ENCODE data around the gene CDH23.

CDH23 gene

DNA sequence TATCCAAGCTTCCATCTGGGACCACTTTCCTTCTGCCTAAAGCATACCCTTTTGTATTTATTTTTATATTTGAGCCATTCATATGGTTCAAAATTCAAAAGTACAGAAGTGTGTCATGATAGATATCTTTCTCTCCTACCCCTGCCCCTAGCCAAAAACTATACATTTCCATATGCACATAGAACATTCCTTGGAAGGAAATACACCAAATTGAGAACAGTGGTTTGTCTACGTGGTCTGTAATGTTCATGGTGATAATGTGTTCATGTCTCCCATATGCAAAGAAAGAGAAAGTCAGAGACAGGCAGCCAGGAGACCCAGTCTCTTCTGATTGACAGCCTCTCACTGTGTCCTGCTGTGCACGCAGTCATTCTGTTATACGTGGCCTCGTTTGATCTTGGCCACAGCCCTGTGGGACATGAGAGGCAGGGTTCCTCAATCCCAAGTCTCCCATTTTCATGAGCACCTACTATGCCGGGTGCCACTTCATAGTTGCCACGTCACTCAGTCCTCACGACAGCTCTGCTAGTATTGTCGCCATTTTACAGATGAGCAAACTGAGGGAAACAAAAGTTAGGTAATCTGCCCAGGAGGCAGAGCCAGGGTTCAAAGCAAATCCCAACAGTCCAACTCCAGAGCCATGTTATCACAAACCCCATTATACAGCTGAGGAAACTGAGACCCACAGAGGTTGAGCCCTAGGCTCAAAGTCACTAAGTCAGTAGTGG, 8.0 kb upstream of the CDH23 start:
- Histone ChIP-seq H3K4me1 (ENCODE audit: control insufficient read depth, insufficient read depth, low read length) (no peaks in the 10 kb centered on the region), H3K36me3 (ENCODE audit: control insufficient read depth, insufficient read depth, low read length) (no peaks in the 10 kb centered on the region), H3K27me3 (ENCODE audit: control insufficient read depth, insufficient read depth, low read length) (no peaks in the 10 kb centered on the region), H3K9ac (ENCODE audit: low read length) (no peak overlapping the region), H3K4me3 (ENCODE audit: low read length) (no peak overlapping the region), H3K27ac (ENCODE audit: low read depth, low read length) (no peak overlapping the region)

DNA sequence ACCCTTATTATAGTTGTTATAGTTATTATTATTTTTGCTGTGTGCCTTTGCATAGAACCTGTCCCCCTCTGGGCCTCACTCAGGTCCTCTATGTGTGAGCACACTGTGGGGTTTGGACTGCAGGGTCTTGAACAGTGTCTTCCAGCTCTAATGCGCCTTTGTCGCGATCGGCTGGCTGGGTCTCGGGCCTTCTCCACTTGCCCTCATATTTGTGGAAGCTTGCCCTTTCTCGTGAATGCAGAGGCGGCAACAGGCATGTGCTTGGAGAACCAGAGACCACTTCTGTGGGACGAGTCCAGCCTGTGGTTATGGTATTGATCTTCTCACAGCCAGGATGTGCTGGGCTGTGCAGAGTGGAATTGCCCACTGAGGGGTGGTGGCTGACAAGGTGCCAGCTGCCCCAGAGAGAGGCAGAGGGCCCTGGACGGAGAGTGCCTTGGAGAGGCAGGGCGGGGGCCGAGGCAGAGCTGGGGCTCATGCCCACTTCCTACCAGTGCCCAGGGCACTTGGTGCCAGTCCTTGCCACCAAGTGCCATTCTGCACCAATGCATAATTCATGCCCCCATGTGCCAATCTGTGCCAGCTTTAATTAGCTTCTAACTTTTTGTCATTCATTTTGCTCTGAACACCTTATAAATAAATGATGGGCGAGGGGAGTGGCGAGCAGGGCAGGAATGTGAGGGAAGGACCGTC, 6.8 kb upstream of the CDH23 start:
- H3K27ac ChIP-seq (ENCODE audit: low read depth, low read length): no peak overlapping the region
- no peaks in the 10 kb centered on the region for H3K27me3 ChIP-seq (ENCODE audit: control insufficient read depth, insufficient read depth, low read length)
- H3K9ac ChIP-seq (ENCODE audit: low read length): no peak overlapping the region
- no peaks in the 10 kb centered on the region for H3K36me3 ChIP-seq (ENCODE audit: control insufficient read depth, insufficient read depth, low read length)
- no peak overlapping the region for H3K4me3 ChIP-seq (ENCODE audit: low read length)
- H3K4me1 ChIP-seq (ENCODE audit: control insufficient read depth, insufficient read depth, low read length): no peaks in the 10 kb centered on the region

DNA sequence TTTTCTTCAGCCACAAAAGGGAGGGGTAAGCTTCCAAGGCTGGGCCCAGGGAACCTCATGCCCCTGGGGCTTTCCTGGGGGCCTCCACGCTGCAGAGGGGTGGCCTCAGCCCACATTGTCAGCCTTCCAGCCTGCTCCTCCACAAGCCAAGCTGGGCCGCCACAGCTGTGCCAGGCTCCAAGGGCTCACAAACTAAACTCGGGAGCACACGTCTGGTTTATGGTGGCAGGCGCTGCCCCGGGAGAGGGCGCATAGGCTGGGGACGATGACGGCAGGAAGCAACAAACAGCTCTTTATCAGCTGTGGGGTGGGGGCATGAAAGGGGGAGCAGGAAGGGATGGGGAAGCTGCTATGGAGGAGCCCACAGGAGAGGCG, 6.3 kb upstream of the CDH23 start:
- Histone ChIP-seq H3K36me3 (ENCODE audit: control insufficient read depth, insufficient read depth, low read length) (no peaks in the 10 kb centered on the region), H3K4me1 (ENCODE audit: control insufficient read depth, insufficient read depth, low read length) (no peaks in the 10 kb centered on the region), H3K27me3 (ENCODE audit: control insufficient read depth, insufficient read depth, low read length) (no peaks in the 10 kb centered on the region), H3K27ac (ENCODE audit: low read depth, low read length) (no peak overlapping the region), H3K4me3 (ENCODE audit: low read length) (no peak overlapping the region), H3K9ac (ENCODE audit: low read length) (no peak overlapping the region)

DNA sequence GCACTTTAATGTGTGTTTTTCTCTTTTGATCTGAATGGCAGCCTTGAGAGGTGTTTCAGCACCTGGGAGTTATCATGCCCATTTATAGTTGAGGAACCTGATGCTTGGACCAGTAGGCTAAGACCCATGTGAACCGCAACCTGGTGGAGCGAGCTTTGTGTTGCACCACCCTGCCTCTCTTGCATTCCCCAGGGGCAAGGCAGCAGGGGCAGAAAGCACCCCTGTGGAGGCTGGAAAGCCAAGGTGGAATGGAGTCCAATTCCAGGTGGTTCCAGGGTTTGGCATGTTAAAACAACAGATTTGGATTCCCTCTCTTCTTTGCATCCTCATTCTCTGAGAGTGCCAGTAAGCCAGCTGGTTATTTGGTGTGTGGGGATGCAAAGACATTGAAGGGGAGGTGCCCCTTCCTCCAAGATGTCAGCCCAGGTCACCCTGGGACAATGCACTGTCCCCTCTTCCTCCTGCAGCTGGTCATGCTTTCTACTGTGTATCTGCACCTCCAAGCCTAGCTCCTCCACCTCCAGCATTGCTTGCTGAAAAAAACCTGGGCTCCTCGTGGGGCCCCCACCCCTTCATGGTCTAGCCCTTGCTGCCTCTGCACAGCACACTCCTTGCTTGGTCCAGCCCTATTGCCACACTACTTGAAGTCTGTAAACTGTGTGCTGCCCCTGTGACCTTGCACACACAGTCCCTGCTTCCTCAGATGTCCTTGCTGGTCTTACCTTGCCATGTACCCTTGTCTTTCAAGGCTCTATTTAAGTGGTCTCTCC, 5.6 kb upstream of the CDH23 start:
- no peak overlapping the region for H3K9ac ChIP-seq (ENCODE audit: low read length)

DNA sequence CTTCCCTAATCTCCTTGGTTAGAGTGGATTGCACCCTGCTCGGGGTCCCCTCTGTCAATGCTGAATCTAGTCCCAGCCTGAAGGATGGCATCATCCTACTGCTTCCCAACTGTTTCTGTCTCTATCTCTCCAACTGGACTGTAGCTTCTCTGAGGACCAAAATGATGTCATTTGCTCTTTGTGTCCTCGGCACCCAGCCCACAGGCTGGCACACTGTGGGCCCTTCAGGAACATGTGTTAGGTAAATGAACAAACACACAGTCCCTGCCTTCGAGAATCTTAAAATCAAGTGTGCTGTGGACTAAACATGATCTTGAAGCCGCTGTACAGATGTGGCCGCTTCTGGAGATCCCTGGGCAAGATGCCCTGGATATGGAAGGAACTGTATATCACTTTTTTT, 5.0 kb upstream of the CDH23 start:
- Histone ChIP-seq H3K9ac (ENCODE audit: low read length) (no peak overlapping the region), H3K27ac (ENCODE audit: low read depth, low read length) (no peak overlapping the region), H3K4me1 (ENCODE audit: control insufficient read depth, insufficient read depth, low read length) (no peaks in the 10 kb centered on the region), H3K4me3 (ENCODE audit: low read length) (no peak overlapping the region), H3K27me3 (ENCODE audit: control insufficient read depth, insufficient read depth, low read length) (no peaks in the 10 kb centered on the region), H3K36me3 (ENCODE audit: control insufficient read depth, insufficient read depth, low read length) (no peaks in the 10 kb centered on the region)

More for the DNA sequence above, 5.6 kb upstream of the CDH23 start:
- Histone ChIP-seq H3K27ac (ENCODE audit: low read depth, low read length) (no peak overlapping the region), H3K27me3 (ENCODE audit: control insufficient read depth, insufficient read depth, low read length) (no peaks in the 10 kb centered on the region), H3K36me3 (ENCODE audit: control insufficient read depth, insufficient read depth, low read length) (no peaks in the 10 kb centered on the region), H3K4me1 (ENCODE audit: control insufficient read depth, insufficient read depth, low read length) (no peaks in the 10 kb centered on the region), H3K4me3 (ENCODE audit: low read length) (no peak overlapping the region)

DNA sequence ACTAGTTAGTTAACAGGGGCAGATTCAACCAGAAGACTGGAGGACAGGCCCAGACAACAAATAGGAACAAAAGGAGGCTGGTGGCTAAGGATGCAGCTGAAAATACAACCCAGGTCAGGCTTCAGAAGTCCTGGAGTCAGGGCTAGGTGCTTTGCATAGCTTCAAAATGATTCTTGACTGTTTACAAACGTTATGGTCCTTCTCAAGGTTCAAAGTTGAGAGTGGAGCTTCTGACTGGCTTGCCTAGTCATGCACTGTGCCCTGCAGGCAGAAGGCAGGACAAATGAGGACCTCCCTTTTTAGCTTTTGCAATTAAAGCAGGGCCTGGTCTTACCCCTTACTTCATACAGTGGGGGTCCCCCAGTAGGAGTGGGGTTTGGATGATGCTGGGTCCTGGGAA, 4.4 kb upstream of the CDH23 start:
- Histone ChIP-seq H3K4me3 (ENCODE audit: low read length) (no peak overlapping the region), H3K27me3 (ENCODE audit: control insufficient read depth, insufficient read depth, low read length) (no peaks in the 10 kb centered on the region), H3K4me1 (ENCODE audit: control insufficient read depth, insufficient read depth, low read length) (no peaks in the 10 kb centered on the region), H3K9ac (ENCODE audit: low read length) (no peak overlapping the region), H3K36me3 (ENCODE audit: control insufficient read depth, insufficient read depth, low read length) (no peaks in the 10 kb centered on the region), H3K27ac (ENCODE audit: low read depth, low read length) (no peak overlapping the region)

DNA sequence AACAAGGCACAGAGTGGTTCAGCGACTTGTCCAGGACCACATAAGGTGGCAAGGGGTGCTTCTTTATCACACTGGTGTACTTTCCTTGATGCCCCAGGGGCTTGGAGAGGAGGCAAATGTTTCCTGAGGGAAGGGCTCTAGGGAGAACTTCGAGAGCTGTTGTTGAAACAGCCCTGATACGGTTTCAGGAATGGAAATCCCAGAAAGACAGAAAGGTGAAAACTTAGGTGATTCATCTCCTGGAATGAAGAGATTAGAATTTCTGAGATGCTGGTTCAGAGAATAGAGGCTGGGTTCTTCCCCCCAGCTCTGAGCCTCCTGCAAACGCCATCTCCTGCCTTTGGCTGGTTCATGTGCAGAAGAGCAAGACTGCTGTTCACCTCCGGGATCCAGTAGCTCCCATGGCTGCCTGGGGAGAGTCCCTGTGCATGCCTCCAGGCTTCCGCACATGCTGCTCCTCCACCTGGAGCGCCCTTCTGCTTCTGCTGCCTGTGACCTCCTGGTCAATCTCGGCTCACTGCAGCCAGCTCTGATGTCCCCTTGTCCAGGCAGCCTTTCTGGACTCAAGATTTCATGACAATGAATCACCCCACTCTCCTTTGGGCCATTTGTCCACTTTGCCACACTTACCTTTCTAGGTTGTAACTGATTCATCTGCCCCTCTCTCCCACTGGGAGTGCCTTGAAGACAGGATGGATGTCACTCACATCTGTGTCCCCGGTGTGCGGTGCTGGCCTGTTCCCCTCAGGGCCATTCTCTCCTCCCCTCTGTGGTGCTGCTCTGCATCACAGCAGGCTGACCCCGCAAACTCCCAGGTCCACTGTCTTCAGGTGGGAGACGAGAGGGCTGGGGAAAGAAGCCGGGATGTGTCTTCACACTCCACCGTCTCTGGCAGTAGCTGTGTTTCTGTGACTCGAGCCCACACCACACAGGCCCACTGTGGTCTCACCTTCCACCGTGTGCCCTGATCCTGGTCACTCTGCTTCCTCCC, 3.6 kb upstream of the CDH23 start:
- H3K9ac ChIP-seq (ENCODE audit: low read length): no peak overlapping the region
- no peaks in the 10 kb centered on the region for H3K36me3 ChIP-seq (ENCODE audit: control insufficient read depth, insufficient read depth, low read length)
- H3K27me3 ChIP-seq (ENCODE audit: control insufficient read depth, insufficient read depth, low read length): peaks cover 5% of the 10 kb centered on the region
- peaks cover 3% of the 10 kb centered on the region for H3K4me1 ChIP-seq (ENCODE audit: control insufficient read depth, insufficient read depth, low read length)
- no peak overlapping the region for H3K4me3 ChIP-seq (ENCODE audit: low read length)
- H3K27ac ChIP-seq (ENCODE audit: low read depth, low read length): no peak overlapping the region

DNA sequence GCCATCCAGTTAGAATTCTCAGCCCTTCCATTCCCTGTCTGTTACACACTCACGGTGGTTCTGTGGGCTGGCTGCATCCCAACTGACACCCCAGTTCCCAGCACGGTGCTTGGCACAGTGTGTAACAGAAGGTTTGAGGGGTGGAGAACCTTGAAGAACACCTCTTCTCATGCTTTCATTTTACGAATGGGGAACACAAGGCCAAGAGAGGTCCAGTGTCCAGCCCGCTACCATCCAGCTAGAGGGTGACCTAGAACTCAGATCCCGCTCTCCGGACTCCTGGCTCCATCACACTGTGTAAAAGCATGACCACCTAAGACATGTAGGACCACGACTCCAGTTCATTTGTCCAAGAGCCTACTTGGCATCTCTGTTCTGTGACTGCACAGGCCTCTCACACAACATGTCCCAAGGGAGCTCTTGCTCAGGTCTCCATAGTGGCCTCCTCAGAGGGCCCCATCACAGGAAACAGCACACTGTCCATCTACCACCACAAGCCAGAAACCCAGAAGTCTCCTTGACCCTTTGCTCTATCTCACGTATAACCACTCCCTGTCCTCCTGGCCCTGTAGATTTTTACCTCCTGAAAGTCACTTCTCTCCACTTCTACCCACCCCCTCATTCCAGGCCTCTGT, 2.8 kb upstream of the CDH23 start:
- Histone ChIP-seq H3K36me3 (ENCODE audit: control insufficient read depth, insufficient read depth, low read length) (no peaks in the 10 kb centered on the region), H3K9ac (ENCODE audit: low read length) (no peak overlapping the region), H3K27me3 (ENCODE audit: control insufficient read depth, insufficient read depth, low read length) (peaks cover 13% of the 10 kb centered on the region), H3K4me1 (ENCODE audit: control insufficient read depth, insufficient read depth, low read length) (peaks cover 3% of the 10 kb centered on the region), H3K27ac (ENCODE audit: low read depth, low read length) (no peak overlapping the region), H3K4me3 (ENCODE audit: low read length) (no peak overlapping the region)

DNA sequence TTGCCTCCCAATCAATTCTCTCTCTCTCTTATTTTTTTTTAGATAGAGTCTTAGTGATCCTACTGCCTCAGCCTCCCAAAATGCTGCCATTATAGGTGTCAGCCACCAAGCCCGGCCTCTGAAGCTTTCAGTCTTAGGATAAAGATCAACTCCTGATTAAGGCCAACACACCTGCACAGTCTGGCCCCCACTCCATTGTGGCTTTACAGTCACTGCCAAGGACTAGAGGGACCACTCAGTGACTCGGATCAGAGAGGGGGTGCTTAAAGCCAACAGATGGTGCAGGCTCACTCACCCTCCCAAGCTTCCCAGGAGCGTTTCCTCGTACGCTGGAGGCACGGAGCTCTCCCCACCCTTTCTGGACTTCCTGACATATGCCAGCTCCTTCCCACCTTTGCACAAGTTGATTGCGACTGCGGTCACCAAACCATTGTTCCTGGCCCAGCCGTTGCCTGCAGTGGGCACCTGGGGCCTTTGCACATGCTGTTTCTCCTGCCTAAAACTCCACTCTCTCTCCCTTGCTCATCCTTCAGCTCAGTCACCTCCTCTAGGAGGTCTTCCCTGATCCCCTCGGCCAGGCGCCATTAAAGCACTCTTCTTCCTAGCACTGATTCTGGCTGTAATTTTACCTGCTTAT, 1.7 kb upstream of the CDH23 start:
- no peaks in the 10 kb centered on the region for H3K36me3 ChIP-seq (ENCODE audit: control insufficient read depth, insufficient read depth, low read length)
- H3K4me1 ChIP-seq (ENCODE audit: control insufficient read depth, insufficient read depth, low read length): peaks cover 3% of the 10 kb centered on the region
- H3K27me3 ChIP-seq (ENCODE audit: control insufficient read depth, insufficient read depth, low read length): peaks cover 22% of the 10 kb centered on the region
- no peak overlapping the region for H3K27ac ChIP-seq (ENCODE audit: low read depth, low read length)
- H3K9ac ChIP-seq (ENCODE audit: low read length): no peak overlapping the region
- no peak overlapping the region for H3K4me3 ChIP-seq (ENCODE audit: low read length)

DNA sequence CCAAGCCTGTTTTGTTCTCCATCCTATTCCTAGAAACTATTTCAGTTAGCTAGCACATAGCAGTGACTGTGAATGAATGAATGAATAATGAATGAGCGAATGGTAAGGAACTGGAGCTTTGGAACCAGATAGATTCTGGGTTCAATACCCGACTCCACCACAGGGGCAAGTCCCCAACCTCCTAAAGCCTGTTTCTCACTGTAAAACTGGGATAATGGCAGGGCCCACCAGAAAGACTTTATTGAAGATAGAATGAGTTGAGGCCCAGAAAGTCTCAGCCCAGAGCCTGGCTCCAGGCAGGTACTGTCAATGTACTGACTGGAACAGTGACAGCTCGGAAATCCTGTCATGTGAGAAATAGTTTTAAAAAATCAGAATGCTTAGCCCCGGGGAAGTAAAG, 1.1 kb upstream of the CDH23 start:
- no peak overlapping the region for H3K27ac ChIP-seq (ENCODE audit: low read depth, low read length)
- no peak overlapping the region for H3K4me3 ChIP-seq (ENCODE audit: low read length)
- H3K27me3 ChIP-seq (ENCODE audit: control insufficient read depth, insufficient read depth, low read length): peaks cover 22% of the 10 kb centered on the region
- no peak overlapping the region for H3K9ac ChIP-seq (ENCODE audit: low read length)
- peaks cover 3% of the 10 kb centered on the region for H3K4me1 ChIP-seq (ENCODE audit: control insufficient read depth, insufficient read depth, low read length)
- H3K36me3 ChIP-seq (ENCODE audit: control insufficient read depth, insufficient read depth, low read length): no peaks in the 10 kb centered on the region

DNA sequence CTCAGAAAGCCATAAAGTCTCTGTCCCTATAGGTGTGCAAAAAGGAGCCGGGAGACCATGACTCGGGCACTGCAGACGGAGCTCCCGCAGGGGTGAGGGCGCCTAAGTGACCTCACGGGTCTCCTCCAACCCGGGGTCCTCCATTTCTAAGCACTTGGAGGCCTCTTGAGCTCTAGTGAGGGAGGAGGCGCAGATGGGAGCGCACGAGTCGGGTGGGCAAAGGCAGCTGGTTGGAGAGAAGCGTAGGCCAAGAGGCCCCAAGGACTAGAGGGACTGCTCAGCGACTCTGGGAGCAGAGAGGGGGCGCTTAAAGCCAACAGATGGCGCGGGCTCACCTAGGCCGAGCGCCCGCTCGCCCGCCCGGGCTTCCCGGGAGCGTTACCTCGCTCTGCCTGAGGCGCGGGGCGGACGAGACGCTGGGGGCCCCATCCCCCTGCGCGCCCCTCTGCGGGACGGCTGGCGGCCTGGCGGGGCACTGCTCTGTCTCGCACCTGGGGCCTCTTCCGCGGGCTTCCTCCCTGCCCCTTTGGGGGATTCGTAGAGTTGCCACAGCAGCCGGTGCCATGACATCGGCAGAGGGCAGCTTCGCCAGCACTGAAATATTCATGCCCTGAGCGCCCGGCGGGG, 523 bp upstream of the CDH23 start:
- H3K4me3 ChIP-seq (ENCODE audit: low read length): peak overlapping the region; percentile 52
- peaks cover 25% of the 10 kb centered on the region for H3K27me3 ChIP-seq (ENCODE audit: control insufficient read depth, insufficient read depth, low read length)
- H3K27ac ChIP-seq (ENCODE audit: low read depth, low read length): no peak overlapping the region
- no peak overlapping the region for H3K9ac ChIP-seq (ENCODE audit: low read length)
- H3K36me3 ChIP-seq (ENCODE audit: control insufficient read depth, insufficient read depth, low read length): no peaks in the 10 kb centered on the region
- peaks cover 3% of the 10 kb centered on the region for H3K4me1 ChIP-seq (ENCODE audit: control insufficient read depth, insufficient read depth, low read length)
